C4-2B (cell line): ENCODE data around the gene ZDHHC7.

Experiments
- ZFX ChIP-seq: fragments of 450-650 bp; IDR thresholded peaks from 2 replicates; pipeline ENCODE4 v1.6.1; 2017
- TF ChIP-seq, protein P1 (sequence below): fragments of 450-650 bp; conservative IDR thresholded peaks from 2 replicates; pipeline ENCODE4 v1.5.1; 2017; ENCODE audit warnings: mild to moderate bottlenecking

DNA sequence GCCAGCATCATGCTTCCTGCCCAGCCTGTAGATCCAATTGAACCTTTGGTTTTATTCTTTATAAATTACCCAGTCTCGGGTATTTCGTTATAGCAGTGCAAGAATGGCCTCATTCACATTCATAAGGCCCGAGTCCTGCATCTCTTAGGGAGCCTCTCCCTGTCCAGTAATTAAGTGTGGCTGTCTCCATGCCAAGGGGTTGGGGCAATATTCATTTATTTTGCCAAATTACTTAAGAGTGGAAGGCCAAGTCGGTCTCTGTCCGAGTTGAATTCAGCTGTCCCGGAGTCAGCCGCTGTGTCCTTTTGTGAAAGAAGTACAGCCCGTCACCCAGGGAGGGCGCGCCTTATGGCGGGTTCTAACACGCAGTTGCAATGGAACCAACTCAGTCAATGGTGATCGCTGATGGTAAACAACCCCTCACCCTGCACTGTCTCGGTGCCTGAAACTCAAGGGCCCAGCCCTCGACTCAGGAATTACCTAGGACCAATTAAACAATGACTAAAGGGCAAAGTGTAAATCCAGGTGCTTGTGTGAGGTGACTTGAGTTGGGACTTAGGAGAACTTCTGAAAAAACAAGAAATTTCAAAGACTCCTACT is 38.5 kb upstream of the ZDHHC7 start:
- TF ChIP-seq, protein P1, sequence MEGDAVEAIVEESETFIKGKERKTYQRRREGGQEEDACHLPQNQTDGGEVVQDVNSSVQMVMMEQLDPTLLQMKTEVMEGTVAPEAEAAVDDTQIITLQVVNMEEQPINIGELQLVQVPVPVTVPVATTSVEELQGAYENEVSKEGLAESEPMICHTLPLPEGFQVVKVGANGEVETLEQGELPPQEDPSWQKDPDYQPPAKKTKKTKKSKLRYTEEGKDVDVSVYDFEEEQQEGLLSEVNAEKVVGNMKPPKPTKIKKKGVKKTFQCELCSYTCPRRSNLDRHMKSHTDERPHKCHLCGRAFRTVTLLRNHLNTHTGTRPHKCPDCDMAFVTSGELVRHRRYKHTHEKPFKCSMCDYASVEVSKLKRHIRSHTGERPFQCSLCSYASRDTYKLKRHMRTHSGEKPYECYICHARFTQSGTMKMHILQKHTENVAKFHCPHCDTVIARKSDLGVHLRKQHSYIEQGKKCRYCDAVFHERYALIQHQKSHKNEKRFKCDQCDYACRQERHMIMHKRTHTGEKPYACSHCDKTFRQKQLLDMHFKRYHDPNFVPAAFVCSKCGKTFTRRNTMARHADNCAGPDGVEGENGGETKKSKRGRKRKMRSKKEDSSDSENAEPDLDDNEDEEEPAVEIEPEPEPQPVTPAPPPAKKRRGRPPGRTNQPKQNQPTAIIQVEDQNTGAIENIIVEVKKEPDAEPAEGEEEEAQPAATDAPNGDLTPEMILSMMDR: no peak
- no peak for TF ChIP-seq ZFX
